Hepatocyte (in vitro differentiated cells): ENCODE results near the gene PDE4B. TPM values are rescaled to one million over a fixed set of nuclear protein-coding genes. Genes with fewer than 3 reads are reported as not detected.

Source experiments
- DNase-seq: peaks from one replicate; pipeline ENCODE4 v3.0.0-alpha.2; 2016; ENCODE audit warnings: low spot score
- H2AFZ ChIP-seq: fragments of 200-600 bp; sonication (generic); 2 replicates; pipeline ENCODE4 v1.6.0; 2016; ENCODE audit warnings: antibody characterized with exemption, mild to moderate bottlenecking
- H3K27ac ChIP-seq: fragments of 200-600 bp; sonication (generic); 2 replicates; pipeline ENCODE4 v1.5.1; 2016; ENCODE audit warnings: mild to moderate bottlenecking
- H3K27me3 ChIP-seq: fragments of 200-600 bp; sonication (generic); 2 replicates; pipeline ENCODE4 v1.6.1; 2016
- H3K36me3 ChIP-seq: fragments of 200-600 bp; sonication (generic); replicated peaks from 2 replicates; pipeline ENCODE4 v1.5.1; 2016; ENCODE audit warnings: low read depth; ENCODE audit not compliant: insufficient read depth
- H3K4me1 ChIP-seq: fragments of 200-600 bp; sonication (generic); 2 replicates; pipeline ENCODE4 v1.5.1; 2016; ENCODE audit warnings: mild to moderate bottlenecking, moderate library complexity; ENCODE audit not compliant: insufficient read depth
- H3K4me2 ChIP-seq: fragments of 200-600 bp; sonication (generic); 2 replicates; pipeline ENCODE4 v1.6.0; 2016
- H3K4me3 ChIP-seq: fragments of 200-600 bp; sonication (generic); 2 replicates; pipeline ENCODE4 v1.5.1; 2016; ENCODE audit warnings: mild to moderate bottlenecking
- H3K79me2 ChIP-seq: fragments of 200-600 bp; sonication (generic); 2 replicates; pipeline ENCODE4 v1.6.0; 2017; ENCODE audit warnings: mild to moderate bottlenecking
- H3K9me2 ChIP-seq: fragments of 200-600 bp; sonication (generic); replicated peaks from 2 replicates; pipeline ENCODE4 v1.6.0; 2017; ENCODE audit warnings: mild to moderate bottlenecking; ENCODE audit not compliant: insufficient read depth
- H3K9me3 ChIP-seq: fragments of 200-600 bp; sonication (generic); 2 replicates; pipeline ENCODE4 v1.5.1; 2016; ENCODE audit warnings: low read depth, mild to moderate bottlenecking
- H4K20me1 ChIP-seq: fragments of 200-600 bp; sonication (generic); 2 replicates; pipeline ENCODE4 v1.6.0; 2016; ENCODE audit warnings: mild to moderate bottlenecking; ENCODE audit not compliant: insufficient read depth, poor library complexity, severe bottlenecking
- CTCF ChIP-seq: fragments of 200-600 bp; sonication (generic); IDR thresholded peaks from 2 replicates; pipeline ENCODE4 v1.5.1; 2016; ENCODE audit warnings: antibody characterized with exemption, mild to moderate bottlenecking; ENCODE audit not compliant: poor library complexity
- EZH2 ChIP-seq: fragments of 200-600 bp; sonication (generic); IDR thresholded peaks from 2 replicates; pipeline ENCODE4 v1.6.1; 2016; ENCODE audit warnings: antibody characterized with exemption, mild to moderate bottlenecking, borderline replicate concordance
- EZH2phosphoT487 ChIP-seq: fragments of 200-600 bp; sonication (generic); IDR thresholded peaks from one replicate; pipeline ENCODE4 v1.6.1; 2018; ENCODE audit warnings: antibody characterized with exemption, mild to moderate bottlenecking, low read depth, moderate library complexity; ENCODE audit not compliant: unreplicated experiment, severe bottlenecking
- WGBS: methylation state at CpG from one replicate; pipeline ENCODE4 v1.1.6; 2016; ENCODE audit warnings: low lambda C conversion rate; ENCODE audit errors: missing lambda C conversion rate; 5-methylcytosine and 5-hydroxymethylcytosine counted together
- polyA plus RNA-seq: library from polyadenylated mRNA; unstranded; fragments of >200 nt; fragmentation: Nextera tagmentation; extraction: Ambion mirVana; gene quantifications from 2 replicates; pipeline ENCODE4 v1.2.1, GENCODE V29; 2016
- total RNA-seq: library from RNA; depleted of rRNA; stranded (reverse); fragments of >200 nt; gene quantifications from 2 replicates; pipeline ENCODE4 v1.2.3, GENCODE V29; 2014

The PDE4B gene
- total and polyA plus RNA-seq, 2 experiments from 2014 or later, result 1.8 to 3.4 TPM

- Histone ChIP-seq H3K79me2 (no peaks in the 10 kb centered on the region), H3K27me3 (no peaks in the 10 kb centered on the region), H3K27ac (peak overlapping the region; percentile 18), H3K9me2 (no peaks in the 10 kb centered on the region), H4K20me1 (no peaks in the 10 kb centered on the region), H3K4me2 (no peak overlapping the region), H3K36me3 (no peaks in the 10 kb centered on the region), H3K4me3 (no peak overlapping the region), H3K4me1 (no peaks in the 10 kb centered on the region), H2AFZ (no peak overlapping the region), H3K9me3 (no peaks in the 10 kb centered on the region)
- 77% methylated on average over 9 of the region's 9 CpGs for WGBS
- DNase-seq, result peak; percentile 17
- TF ChIP-seq EZH2, result no peak
- no peak for TF ChIP-seq CTCF
- no peak for TF ChIP-seq EZH2phosphoT487
These were observed 602.7 kb downstream of the PDE4B start for GRCh38 chr1:66395202-66396061.

GRCh38 chr1:66396212-66396890 lies 603.7 kb downstream of the PDE4B start:
- Histone ChIP-seq H3K27me3 (no peaks in the 10 kb centered on the region), H2AFZ (no peak overlapping the region), H3K4me3 (no peak overlapping the region), H3K4me1 (no peaks in the 10 kb centered on the region), H3K4me2 (no peak overlapping the region), H3K9me3 (no peaks in the 10 kb centered on the region), H3K9me2 (no peaks in the 10 kb centered on the region), H3K27ac (no peak overlapping the region), H3K36me3 (no peaks in the 10 kb centered on the region), H4K20me1 (no peaks in the 10 kb centered on the region), H3K79me2 (no peaks in the 10 kb centered on the region)
- WGBS, result 87% methylated on average over 7 of the region's 7 CpGs
- TF ChIP-seq EZH2 (no peak), CTCF (no peak), EZH2phosphoT487 (no peak)
- no peak for DNase-seq

- TF ChIP-seq EZH2 (no peak), EZH2phosphoT487 (no peak), CTCF (no peak)
- no peak overlapping the region for H2AFZ ChIP-seq
- no peaks in the 10 kb centered on the region for H3K9me2 ChIP-seq
- no peaks in the 10 kb centered on the region for H4K20me1 ChIP-seq
- no peak overlapping the region for H3K27ac ChIP-seq
- 80% methylated on average over 1 of the region's 1 CpG for WGBS
- H3K36me3 ChIP-seq, result no peaks in the 10 kb centered on the region
- H3K4me1 ChIP-seq, result no peaks in the 10 kb centered on the region
- DNase-seq, result no peak
- H3K27me3 ChIP-seq, result no peaks in the 10 kb centered on the region
- H3K4me3 ChIP-seq, result no peak overlapping the region
- no peaks in the 10 kb centered on the region for H3K9me3 ChIP-seq
- no peak overlapping the region for H3K4me2 ChIP-seq
- no peaks in the 10 kb centered on the region for H3K79me2 ChIP-seq
These were observed 604.5 kb downstream of the PDE4B start for GRCh38 chr1:66397192-66397591.
